Hepatocyte (in vitro differentiated cells): ENCODE data around the gene UBE2O. TPM values are rescaled to one million over a fixed set of nuclear protein-coding genes. Genes with fewer than 3 reads are reported as not detected.

Experiments used
- DNase-seq: peaks from one replicate; pipeline ENCODE4 v3.0.0-alpha.2; 2016; ENCODE audit warnings: low spot score
- H2AFZ ChIP-seq: fragments of 200-600 bp; sonication (generic); 2 replicates; pipeline ENCODE4 v1.6.0; 2016; ENCODE audit warnings: antibody characterized with exemption, mild to moderate bottlenecking
- H3K27ac ChIP-seq: fragments of 200-600 bp; sonication (generic); 2 replicates; pipeline ENCODE4 v1.5.1; 2016; ENCODE audit warnings: mild to moderate bottlenecking
- H3K27me3 ChIP-seq: fragments of 200-600 bp; sonication (generic); 2 replicates; pipeline ENCODE4 v1.6.1; 2016
- H3K36me3 ChIP-seq: fragments of 200-600 bp; sonication (generic); replicated peaks from 2 replicates; pipeline ENCODE4 v1.5.1; 2016; ENCODE audit warnings: low read depth; ENCODE audit not compliant: insufficient read depth
- H3K4me1 ChIP-seq: fragments of 200-600 bp; sonication (generic); 2 replicates; pipeline ENCODE4 v1.5.1; 2016; ENCODE audit warnings: mild to moderate bottlenecking, moderate library complexity; ENCODE audit not compliant: insufficient read depth
- H3K4me2 ChIP-seq: fragments of 200-600 bp; sonication (generic); 2 replicates; pipeline ENCODE4 v1.6.0; 2016
- H3K4me3 ChIP-seq: fragments of 200-600 bp; sonication (generic); 2 replicates; pipeline ENCODE4 v1.5.1; 2016; ENCODE audit warnings: mild to moderate bottlenecking
- H3K79me2 ChIP-seq: fragments of 200-600 bp; sonication (generic); 2 replicates; pipeline ENCODE4 v1.6.0; 2017; ENCODE audit warnings: mild to moderate bottlenecking
- H3K9me2 ChIP-seq: fragments of 200-600 bp; sonication (generic); replicated peaks from 2 replicates; pipeline ENCODE4 v1.6.0; 2017; ENCODE audit warnings: mild to moderate bottlenecking; ENCODE audit not compliant: insufficient read depth
- H3K9me3 ChIP-seq: fragments of 200-600 bp; sonication (generic); 2 replicates; pipeline ENCODE4 v1.5.1; 2016; ENCODE audit warnings: low read depth, mild to moderate bottlenecking
- H4K20me1 ChIP-seq: fragments of 200-600 bp; sonication (generic); 2 replicates; pipeline ENCODE4 v1.6.0; 2016; ENCODE audit warnings: mild to moderate bottlenecking; ENCODE audit not compliant: insufficient read depth, poor library complexity, severe bottlenecking
- CTCF ChIP-seq: fragments of 200-600 bp; sonication (generic); IDR thresholded peaks from 2 replicates; pipeline ENCODE4 v1.5.1; 2016; ENCODE audit warnings: antibody characterized with exemption, mild to moderate bottlenecking; ENCODE audit not compliant: poor library complexity
- EZH2 ChIP-seq: fragments of 200-600 bp; sonication (generic); IDR thresholded peaks from 2 replicates; pipeline ENCODE4 v1.6.1; 2016; ENCODE audit warnings: antibody characterized with exemption, mild to moderate bottlenecking, borderline replicate concordance
- EZH2phosphoT487 ChIP-seq: fragments of 200-600 bp; sonication (generic); IDR thresholded peaks from one replicate; pipeline ENCODE4 v1.6.1; 2018; ENCODE audit warnings: antibody characterized with exemption, mild to moderate bottlenecking, low read depth, moderate library complexity; ENCODE audit not compliant: unreplicated experiment, severe bottlenecking
- WGBS: methylation state at CpG from one replicate; pipeline ENCODE4 v1.1.6; 2016; ENCODE audit warnings: low lambda C conversion rate; ENCODE audit errors: missing lambda C conversion rate; 5-methylcytosine and 5-hydroxymethylcytosine counted together
- polyA plus RNA-seq: library from polyadenylated mRNA; unstranded; fragments of >200 nt; fragmentation: Nextera tagmentation; extraction: Ambion mirVana; gene quantifications from 2 replicates; pipeline ENCODE4 v1.2.1, GENCODE V29; 2016
- total RNA-seq: library from RNA; depleted of rRNA; stranded (reverse); fragments of >200 nt; gene quantifications from 2 replicates; pipeline ENCODE4 v1.2.3, GENCODE V29; 2014

The UBE2O gene
- total and polyA plus RNA-seq, 2 experiments from 2014 or later, result 9.7 to 15.2 TPM

GRCh38 chr17:76388966-76389888 lies 63.7 kb downstream of the UBE2O start:
- Histone ChIP-seq H3K9me2 (no peaks in the 10 kb centered on the region), H2AFZ (no peak overlapping the region), H3K4me2 (no peak overlapping the region), H3K27me3 (peaks cover 9% of the 10 kb centered on the region), H3K4me3 (no peak overlapping the region), H4K20me1 (no peaks in the 10 kb centered on the region), H3K27ac (no peak overlapping the region), H3K9me3 (no peaks in the 10 kb centered on the region), H3K4me1 (peaks cover 18% of the 10 kb centered on the region), H3K36me3 (no peaks in the 10 kb centered on the region), H3K79me2 (no peaks in the 10 kb centered on the region)
- no peak for DNase-seq
- no peak for TF ChIP-seq EZH2phosphoT487
- TF ChIP-seq EZH2, result no peak
- TF ChIP-seq CTCF, result no peak
- 91% methylated on average over 16 of the region's 16 CpGs for WGBS

- H3K9me3 ChIP-seq, result no peaks in the 10 kb centered on the region
- H3K4me2 ChIP-seq, result no peak overlapping the region
- no peak overlapping the region for H2AFZ ChIP-seq
- H3K4me3 ChIP-seq, result no peak overlapping the region
- no peak overlapping the region for H3K27ac ChIP-seq
- no peaks in the 10 kb centered on the region for H3K79me2 ChIP-seq
- H4K20me1 ChIP-seq, result no peaks in the 10 kb centered on the region
- peaks cover 33% of the 10 kb centered on the region for H3K4me1 ChIP-seq
- H3K9me2 ChIP-seq, result no peaks in the 10 kb centered on the region
- H3K27me3 ChIP-seq, result peaks cover 15% of the 10 kb centered on the region
- WGBS, result 97% methylated on average over 30 of the region's 31 CpGs
- TF ChIP-seq CTCF (no peak), EZH2phosphoT487 (no peak), EZH2 (no peak)
- no peaks in the 10 kb centered on the region for H3K36me3 ChIP-seq
- DNase-seq, result no peak
Measured at GRCh38 chr17:76386966-76387765, 65.8 kb downstream of the UBE2O start.

GRCh38 chr17:76385892-76386786 lies 66.8 kb downstream of the UBE2O start:
- Histone ChIP-seq H3K9me3 (no peaks in the 10 kb centered on the region), H3K4me1 (peaks cover 35% of the 10 kb centered on the region), H3K4me2 (peak overlapping the region; percentile 100), H3K27me3 (peaks cover 15% of the 10 kb centered on the region), H3K4me3 (no peak overlapping the region), H2AFZ (peak overlapping the region; percentile 93), H3K27ac (no peak overlapping the region), H3K36me3 (no peaks in the 10 kb centered on the region), H3K79me2 (no peaks in the 10 kb centered on the region), H3K9me2 (no peaks in the 10 kb centered on the region), H4K20me1 (no peaks in the 10 kb centered on the region)
- no peak for TF ChIP-seq EZH2
- peak; percentile 71 for TF ChIP-seq CTCF
- peak; percentile 82 for DNase-seq
- 51% methylated on average over 52 of the region's 52 CpGs for WGBS
